DOHH2 (cell line): ENCODE results near the gene RAB13.
"Not testable (repeated sequence)": the region's sequence is repeated elsewhere in the genome, so short reads cannot be mapped to it uniquely, and the experiment has no call there.

Source experiments
- H3F3A ChIP-seq: fragments of 200-600 bp; sonication (generic), shearing (Covaris generic); 2 replicates; pipeline ENCODE4 v1.6.0; 2016; ENCODE audit warnings: antibody characterized with exemption, mild to moderate bottlenecking; ENCODE audit not compliant: control insufficient read depth, insufficient read depth
- H3K27ac ChIP-seq: fragments of 200-600 bp; sonication (generic); 2 replicates; pipeline ENCODE4 v1.5.1; 2014; ENCODE audit warnings: low read depth, mild to moderate bottlenecking, low read length, moderate library complexity
- H3K27me3 ChIP-seq: fragments of 200-600 bp; sonication (generic); 2 replicates; pipeline ENCODE4 v1.6.1; 2014; ENCODE audit warnings: mild to moderate bottlenecking, low read length, mixed read lengths; ENCODE audit not compliant: control insufficient read depth
- H3K36me3 ChIP-seq: fragments of 200-600 bp; sonication (generic); 2 replicates; pipeline ENCODE4 v1.6.1; 2014; ENCODE audit warnings: mild to moderate bottlenecking, low read length, moderate library complexity, mixed read lengths; ENCODE audit not compliant: control insufficient read depth
- H3K4me1 ChIP-seq: fragments of 200-600 bp; sonication (generic); 2 replicates; pipeline ENCODE4 v1.6.1; 2014; ENCODE audit warnings: mild to moderate bottlenecking, low read length, mixed read lengths; ENCODE audit not compliant: control insufficient read depth
- H3K4me2 ChIP-seq: fragments of 200-600 bp; sonication (generic); 2 replicates; pipeline ENCODE4 v1.6.0; 2014; ENCODE audit warnings: mild to moderate bottlenecking, low read length, moderate library complexity
- H3K4me3 ChIP-seq: fragments of 200-600 bp; sonication (generic); 2 replicates; pipeline ENCODE4 v1.5.1; 2014; ENCODE audit warnings: mild to moderate bottlenecking, low read length, mixed read lengths
- H3K79me2 ChIP-seq: fragments of 200-600 bp; sonication (generic); 2 replicates; pipeline ENCODE4 v1.6.1; 2014; ENCODE audit warnings: mild to moderate bottlenecking, low read length, mixed read lengths; ENCODE audit not compliant: control insufficient read depth
- H3K9me2 ChIP-seq: fragments of 200-600 bp; sonication (generic); replicated peaks from 2 replicates; pipeline ENCODE4 v1.6.1; 2014; ENCODE audit warnings: mild to moderate bottlenecking, low read length, mixed read lengths; ENCODE audit not compliant: control insufficient read depth
- H3K9me3 ChIP-seq: fragments of 200-600 bp; sonication (generic); 2 replicates; pipeline ENCODE4 v1.6.1; 2014; ENCODE audit warnings: antibody characterized with exemption, low read length, mixed read lengths; ENCODE audit not compliant: control insufficient read depth, insufficient read depth
- H4K20me1 ChIP-seq: fragments of 200-600 bp; sonication (generic); 2 replicates; pipeline ENCODE4 v1.6.0; 2014; ENCODE audit warnings: low read depth, mild to moderate bottlenecking, antibody characterized with exemption, low read length, moderate library complexity; ENCODE audit not compliant: control insufficient read depth, insufficient read depth
- EZH2phosphoT487 ChIP-seq: fragments of 200-600 bp; sonication (generic); IDR thresholded peaks from 2 replicates; pipeline ENCODE4 v1.6.1; 2017; ENCODE audit warnings: borderline replicate concordance, mild to moderate bottlenecking, antibody characterized with exemption, low read length, moderate library complexity, mixed read lengths
- TF ChIP-seq, protein P1 (sequence below): fragments of 200-600 bp; sonication (generic); IDR thresholded peaks from one replicate; pipeline ENCODE4 v1.5.1; 2014; ENCODE audit warnings: antibody characterized with exemption, mild to moderate bottlenecking, low read depth, low read length; ENCODE audit not compliant: poor library complexity, severe bottlenecking

Gene RAB13

DNA sequence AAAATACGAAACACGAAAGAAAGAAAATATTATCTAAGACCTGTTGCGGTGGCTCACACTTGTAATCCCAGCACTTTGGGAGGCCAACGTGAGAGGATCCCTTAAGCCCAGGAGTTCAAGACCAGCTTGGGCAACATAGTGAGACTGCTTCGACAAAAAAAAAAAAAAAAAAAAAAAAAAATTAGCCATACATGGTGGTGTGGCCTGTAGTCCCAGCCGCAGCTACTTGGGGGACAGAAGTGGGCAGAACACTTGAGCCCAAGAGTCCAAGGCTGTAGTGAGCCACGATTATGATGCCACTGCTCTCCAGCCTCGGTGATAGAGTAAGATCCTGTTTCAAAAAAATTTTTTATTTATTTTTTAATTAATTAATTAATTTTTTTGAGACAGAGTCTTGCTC, 1.5 kb upstream of the RAB13 start:
- Histone ChIP-seq H3K27me3 (peaks cover 9% of the 10 kb centered on the region; the same call in 1 of the 2 replicates), H3K4me2 (peak overlapping the region; percentile 89), H4K20me1 (0 out of 2 replicates have a peak, but pooled peaks cover 4% of the 10 kb centered on the region), H3K9me2 (no peaks in the 10 kb centered on the region), H3K27ac (peak overlapping the region; percentile 78), H3K4me3 (peak overlapping the region; percentile 69), H3K36me3 (peaks cover 20% of the 10 kb centered on the region), H3K79me2 (peaks cover 21% of the 10 kb centered on the region), H3F3A (peaks cover 34% of the 10 kb centered on the region), H3K9me3 (no peaks in the 10 kb centered on the region), H3K4me1 (peaks cover 55% of the 10 kb centered on the region)
- no peak for TF ChIP-seq EZH2phosphoT487
- TF ChIP-seq, protein P1, sequence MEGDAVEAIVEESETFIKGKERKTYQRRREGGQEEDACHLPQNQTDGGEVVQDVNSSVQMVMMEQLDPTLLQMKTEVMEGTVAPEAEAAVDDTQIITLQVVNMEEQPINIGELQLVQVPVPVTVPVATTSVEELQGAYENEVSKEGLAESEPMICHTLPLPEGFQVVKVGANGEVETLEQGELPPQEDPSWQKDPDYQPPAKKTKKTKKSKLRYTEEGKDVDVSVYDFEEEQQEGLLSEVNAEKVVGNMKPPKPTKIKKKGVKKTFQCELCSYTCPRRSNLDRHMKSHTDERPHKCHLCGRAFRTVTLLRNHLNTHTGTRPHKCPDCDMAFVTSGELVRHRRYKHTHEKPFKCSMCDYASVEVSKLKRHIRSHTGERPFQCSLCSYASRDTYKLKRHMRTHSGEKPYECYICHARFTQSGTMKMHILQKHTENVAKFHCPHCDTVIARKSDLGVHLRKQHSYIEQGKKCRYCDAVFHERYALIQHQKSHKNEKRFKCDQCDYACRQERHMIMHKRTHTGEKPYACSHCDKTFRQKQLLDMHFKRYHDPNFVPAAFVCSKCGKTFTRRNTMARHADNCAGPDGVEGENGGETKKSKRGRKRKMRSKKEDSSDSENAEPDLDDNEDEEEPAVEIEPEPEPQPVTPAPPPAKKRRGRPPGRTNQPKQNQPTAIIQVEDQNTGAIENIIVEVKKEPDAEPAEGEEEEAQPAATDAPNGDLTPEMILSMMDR = no peak

DNA sequence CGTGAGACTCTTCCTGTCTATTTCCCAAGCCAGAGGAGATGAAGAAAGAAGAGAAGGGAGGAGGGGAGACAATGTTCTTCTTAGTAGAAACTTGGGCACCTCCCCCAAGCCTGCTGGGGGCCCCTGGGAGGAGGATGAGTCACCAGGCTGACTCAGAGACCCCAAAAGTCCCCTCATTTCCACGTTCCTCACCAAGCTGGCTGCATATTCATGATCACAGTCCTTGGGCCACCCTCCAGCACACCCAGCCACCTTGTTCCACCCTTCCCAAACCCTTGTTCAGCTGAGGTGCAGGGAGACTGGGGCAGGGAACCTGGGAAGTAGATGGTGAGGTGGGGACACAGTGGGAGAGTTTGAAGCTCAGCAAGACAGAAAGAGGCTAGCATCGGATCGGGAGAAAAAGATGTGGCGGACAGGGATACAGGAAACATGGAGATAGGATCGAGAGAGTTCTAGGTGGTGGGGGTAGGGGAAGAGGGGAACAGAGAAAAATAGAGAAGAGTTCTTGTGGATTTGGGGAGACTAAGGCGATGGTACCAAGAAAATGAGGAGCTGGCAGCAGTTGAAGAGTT, 712 bp downstream of the RAB13 start:
- H3K9me3 ChIP-seq = no peaks in the 10 kb centered on the region
- H3K4me2 ChIP-seq = peak overlapping the region; percentile 89
- H3K36me3 ChIP-seq = no peaks in the 10 kb centered on the region
- H3K79me2 ChIP-seq = no peaks in the 10 kb centered on the region
- peaks cover 16% of the 10 kb centered on the region; the same call in 1 of the 2 replicates for H3F3A ChIP-seq
- peak overlapping the region; percentile 69; the same call in 1 of the 2 replicates for H3K4me3 ChIP-seq
- H3K9me2 ChIP-seq = no peaks in the 10 kb centered on the region
- TF ChIP-seq EZH2phosphoT487 = no peak
- TF ChIP-seq, protein P1 = no peak
- peaks cover 9% of the 10 kb centered on the region; the same call in 1 of the 2 replicates for H3K27me3 ChIP-seq
- H3K27ac ChIP-seq = no peak overlapping the region
- peaks cover 52% of the 10 kb centered on the region for H3K4me1 ChIP-seq
- H4K20me1 ChIP-seq = no peaks in the 10 kb centered on the region

DNA sequence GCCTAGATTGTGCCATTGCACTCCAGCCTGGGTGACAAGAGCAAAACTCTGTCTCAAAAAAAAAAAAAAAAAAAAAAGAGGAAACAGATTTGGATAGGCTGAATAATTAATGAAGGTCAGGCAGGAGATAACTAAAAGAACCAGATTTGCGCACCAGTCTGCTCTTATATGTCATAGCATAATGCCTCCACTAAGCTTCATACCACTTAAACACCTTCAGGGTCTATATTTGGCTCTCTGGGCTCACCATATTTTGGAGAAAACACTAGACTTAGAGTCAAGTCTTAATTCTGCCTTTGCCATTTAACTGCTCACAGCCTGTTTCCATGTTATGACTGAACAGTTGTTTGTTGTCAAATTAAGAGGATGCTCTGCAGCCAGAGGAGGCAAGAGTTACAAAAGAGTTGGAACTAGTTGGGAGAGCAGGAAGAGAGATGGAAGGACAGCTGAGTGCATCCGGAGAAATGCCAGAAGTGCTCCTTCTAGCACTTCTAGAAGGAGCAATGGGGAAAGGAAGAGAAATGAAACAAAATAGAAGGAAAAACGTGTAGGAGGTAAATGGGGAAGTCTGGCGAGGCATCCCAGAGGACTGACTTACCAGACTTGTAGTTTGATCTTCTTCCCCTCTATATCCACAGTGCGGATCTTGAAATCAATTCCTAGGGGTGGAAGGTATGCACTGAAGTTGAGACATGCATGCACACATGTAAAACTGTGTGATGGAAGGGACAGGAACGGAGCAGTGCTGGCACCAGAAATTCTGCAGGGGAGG, 1.8 kb downstream of the RAB13 start:
- H3F3A ChIP-seq = peaks cover 16% of the 10 kb centered on the region; the same call in 1 of the 2 replicates
- H3K9me3 ChIP-seq = no peaks in the 10 kb centered on the region
- TF ChIP-seq, protein P1 = no peak
- TF ChIP-seq EZH2phosphoT487 = no peak
- H4K20me1 ChIP-seq = no peaks in the 10 kb centered on the region
- H3K4me1 ChIP-seq = peaks cover 46% of the 10 kb centered on the region
- H3K36me3 ChIP-seq = no peaks in the 10 kb centered on the region
- peaks cover 9% of the 10 kb centered on the region; the same call in 1 of the 2 replicates for H3K27me3 ChIP-seq
- no peak overlapping the region for H3K4me3 ChIP-seq
- H3K4me2 ChIP-seq = no peak overlapping the region
- H3K27ac ChIP-seq = no peak overlapping the region
- H3K79me2 ChIP-seq = peaks cover 1% of the 10 kb centered on the region
- no peaks in the 10 kb centered on the region for H3K9me2 ChIP-seq

DNA sequence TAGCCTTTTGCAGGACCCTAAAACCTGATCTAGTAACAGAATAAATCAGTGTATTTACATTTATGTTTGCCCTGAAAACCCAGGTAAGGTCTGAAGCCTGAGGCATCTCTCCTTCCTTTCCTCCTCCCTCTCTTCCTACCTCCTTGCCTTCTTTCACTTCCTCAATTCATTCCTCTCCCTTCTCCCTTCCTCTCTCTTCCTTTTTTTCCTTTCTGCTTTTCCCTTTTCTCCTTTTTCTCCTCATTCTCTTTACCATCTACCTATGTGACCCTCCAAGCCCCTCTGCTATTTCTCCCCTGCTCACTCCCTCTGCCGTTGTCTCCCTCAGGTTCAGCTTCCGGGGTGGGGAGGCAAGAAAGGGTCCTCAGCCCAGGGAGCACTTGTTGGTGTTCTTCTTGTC, 4.4 kb downstream of the RAB13 start:
- Histone ChIP-seq H3K4me1 (peaks cover 50% of the 10 kb centered on the region), H3K79me2 (peaks cover 27% of the 10 kb centered on the region), H3K36me3 (peaks cover 12% of the 10 kb centered on the region)
- not testable (repeated sequence) for H3F3A ChIP-seq, H4K20me1 ChIP-seq, H3K4me2 ChIP-seq, H3K4me3 ChIP-seq, H3K27ac ChIP-seq, H3K9me3 ChIP-seq, H3K9me2 ChIP-seq, H3K27me3 ChIP-seq

DNA sequence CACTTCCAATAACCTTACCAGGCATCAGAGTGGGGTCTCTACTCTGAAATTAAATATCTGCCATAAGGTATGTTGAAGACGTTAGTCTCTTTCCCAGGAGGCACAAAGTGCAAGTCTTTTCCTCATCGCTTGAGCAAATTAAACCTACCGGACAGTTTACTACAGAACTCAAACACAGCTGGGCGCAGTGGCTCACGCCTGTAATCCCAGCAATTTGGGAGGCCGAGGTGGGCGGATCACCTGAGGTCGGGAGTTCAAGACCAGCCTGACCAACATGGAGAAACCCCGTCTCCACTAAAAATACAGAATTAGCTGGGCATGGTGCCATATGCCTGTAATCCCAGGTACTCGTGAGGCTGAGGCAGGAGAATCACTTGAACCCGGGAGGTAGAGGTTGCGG, 7.0 kb downstream of the RAB13 start:
- peaks cover 38% of the 10 kb centered on the region for H3K4me1 ChIP-seq
- H3K27me3 ChIP-seq, H4K20me1 ChIP-seq, H3K27ac ChIP-seq, H3K9me3 ChIP-seq, H3F3A ChIP-seq, H3K9me2 ChIP-seq: not testable (repeated sequence)
- H3K36me3 ChIP-seq = peaks cover 37% of the 10 kb centered on the region
- H3K4me2 ChIP-seq = peak overlapping the region; percentile 95
- peak overlapping the region; percentile 99 for H3K4me3 ChIP-seq
- H3K79me2 ChIP-seq = peaks cover 41% of the 10 kb centered on the region
